Renal pelvis (tissue), 4 donors: ENCODE measurements around the gene CEACAM3. TPM values are rescaled to one million over a fixed set of nuclear protein-coding genes. Genes with fewer than 3 reads are reported as not detected.

ENCODE experiments used
- DNase-seq: peaks from one replicate; pipeline ENCODE4 v3.0.0-alpha.2; 2013
- polyA plus RNA-seq, 3 donors: library from polyadenylated mRNA; unstranded; fragments of 120-200 nt; gene quantifications; one replicate each; pipeline ENCODE4 v1.2.1, GENCODE V29; 2013; ENCODE audit not compliant: insufficient read length in 3 of 3

The CEACAM3 gene
- polyA plus RNA-seq, 3 donors, result 0.12 to 0.23 TPM; not detected in 1

DNA sequence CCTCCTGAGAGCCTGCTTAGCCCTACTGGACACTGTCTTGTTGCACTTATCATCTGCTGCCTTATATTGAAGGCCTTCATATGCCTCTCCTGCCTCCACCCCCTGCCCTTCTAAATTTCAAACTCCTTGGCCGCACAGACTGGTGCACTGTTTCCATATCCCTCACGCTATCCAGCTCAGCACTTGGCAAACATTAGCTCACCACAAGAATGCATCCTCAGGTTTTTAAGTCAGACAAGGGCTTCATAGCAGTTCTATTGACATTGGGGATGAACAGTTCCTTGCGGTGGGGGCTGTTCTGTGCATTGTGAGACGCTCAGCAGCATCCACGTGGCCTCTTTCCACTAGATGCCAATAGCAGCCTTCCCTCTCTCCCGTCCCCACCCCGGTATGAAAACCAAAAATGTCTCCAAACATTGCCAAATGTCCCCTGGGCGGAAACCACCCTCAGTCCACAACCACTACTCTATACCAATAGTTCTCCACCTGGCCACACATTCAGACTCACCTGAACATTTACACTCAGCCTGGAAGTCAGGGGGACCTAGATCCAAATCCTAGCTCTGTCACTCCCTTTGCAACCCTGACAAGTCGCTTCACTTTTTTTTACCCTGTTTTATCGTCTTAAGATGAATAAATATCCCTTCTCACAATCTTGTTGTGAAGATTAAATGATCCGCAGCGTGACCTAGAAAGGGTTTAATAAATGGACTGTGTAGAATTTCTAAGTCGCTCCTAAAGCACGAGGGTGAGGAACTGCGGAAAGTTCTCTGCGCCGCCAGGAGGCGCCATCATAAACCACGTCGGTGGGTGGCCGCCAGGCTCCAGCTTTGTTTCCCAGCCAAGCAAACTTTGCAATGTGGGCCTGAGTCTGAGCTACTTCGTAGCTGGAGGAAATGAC lies 3.6 kb upstream of the CEACAM3 start:
- peak; percentile 20 for DNase-seq

DNA sequence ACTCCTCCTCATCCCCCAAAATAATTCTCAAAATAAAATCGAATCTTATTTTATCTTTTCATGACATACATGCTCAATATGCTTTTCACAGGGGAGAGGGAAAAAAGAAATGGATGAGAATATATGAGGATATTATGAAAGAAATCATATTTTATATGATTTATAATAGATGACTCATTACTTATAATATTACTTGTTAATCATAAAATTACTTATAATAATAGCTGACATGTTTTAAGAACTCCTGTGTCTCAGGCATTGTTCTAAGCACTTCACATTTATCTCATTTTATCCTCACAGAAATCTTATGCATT lies 3.0 kb upstream of the CEACAM3 start:
- DNase-seq, result no peak

DNA sequence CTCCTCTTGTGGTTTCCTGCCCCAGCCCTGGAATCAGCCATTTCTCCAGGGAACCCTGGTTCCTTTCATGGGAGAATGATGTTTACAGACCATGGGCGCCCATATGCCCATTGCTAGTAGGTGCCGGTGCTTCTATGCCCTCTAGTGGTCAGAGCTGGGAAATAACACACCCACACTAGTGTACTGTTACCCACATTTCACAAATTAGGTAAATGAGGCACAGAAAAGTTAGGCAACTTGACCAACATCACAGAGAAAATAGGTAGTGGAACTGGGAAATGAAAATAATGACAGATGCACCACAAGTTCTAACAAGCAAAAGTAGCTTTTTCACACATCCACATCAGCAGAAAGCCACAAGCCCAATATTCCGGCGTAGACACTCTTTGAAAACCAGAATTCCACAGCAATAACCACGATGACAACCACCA lies 1.3 kb upstream of the CEACAM3 start:
- peak; percentile 7 for DNase-seq

DNA sequence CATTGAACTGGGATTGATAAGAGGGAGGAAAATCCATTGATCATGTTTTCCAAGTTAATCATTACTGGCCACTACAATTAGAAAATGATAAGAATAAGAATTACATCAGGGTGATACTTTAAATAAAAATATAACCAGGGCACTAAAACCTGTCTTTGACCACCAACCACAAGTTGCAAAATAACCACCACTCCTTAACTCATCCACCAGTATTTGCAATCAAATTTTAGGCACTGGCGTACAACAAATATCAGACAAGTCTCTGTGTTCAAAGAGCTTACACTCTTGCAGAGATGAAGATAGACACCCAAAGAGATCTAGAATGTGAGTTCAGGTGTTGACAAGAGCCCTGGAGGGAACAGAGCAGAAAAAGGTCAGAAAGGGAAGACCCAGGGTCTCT lies 514 bp downstream of the CEACAM3 start:
- no peak for DNase-seq

DNA sequence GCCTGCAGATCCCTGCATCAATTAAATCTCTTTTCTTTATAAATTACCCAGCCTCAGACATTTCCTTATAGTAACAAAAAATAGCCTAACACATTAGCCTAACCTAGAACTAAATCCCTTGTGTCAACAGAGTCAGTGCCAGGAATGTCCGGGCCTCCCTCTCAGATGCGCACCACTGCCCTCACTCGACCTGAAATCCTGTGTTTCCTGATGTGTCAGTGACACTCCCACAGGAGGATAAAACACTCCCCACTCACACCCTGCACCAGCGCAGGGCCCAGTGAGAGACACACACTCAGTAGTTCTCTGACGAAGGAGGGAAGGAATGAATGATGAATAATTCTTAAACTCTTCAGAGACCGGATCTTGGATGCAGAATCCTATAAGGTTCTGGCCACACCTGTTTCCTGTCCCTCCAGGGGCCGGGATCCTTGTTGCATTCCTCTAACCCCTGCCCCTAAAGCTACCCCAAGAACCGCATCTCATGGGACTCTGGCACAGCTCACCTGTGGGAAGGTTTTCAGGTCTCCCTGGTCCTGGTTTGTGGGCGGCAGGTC lies 3.1 kb downstream of the CEACAM3 start:
- peak; percentile 65 for DNase-seq

DNA sequence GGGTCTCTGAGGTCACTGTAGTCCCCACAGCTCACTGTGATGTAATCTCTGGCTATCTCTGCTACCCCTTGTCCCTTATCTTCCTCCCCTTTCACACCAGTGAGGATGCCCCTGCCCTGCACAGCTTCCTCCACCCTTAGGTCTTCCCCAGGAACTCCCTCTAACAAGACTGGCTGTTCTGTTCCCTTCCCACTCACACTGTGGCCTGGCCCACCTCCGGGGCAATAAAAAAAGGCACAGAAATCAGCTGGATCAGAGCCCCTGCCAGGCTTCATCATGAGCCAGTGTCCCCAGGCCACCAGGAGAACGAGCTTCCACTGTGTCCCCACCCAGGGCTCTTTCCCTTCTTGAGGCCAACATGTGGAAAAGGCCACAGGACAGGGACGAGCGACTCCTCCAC lies 4.6 kb downstream of the CEACAM3 start:
- DNase-seq, result no peak

DNA sequence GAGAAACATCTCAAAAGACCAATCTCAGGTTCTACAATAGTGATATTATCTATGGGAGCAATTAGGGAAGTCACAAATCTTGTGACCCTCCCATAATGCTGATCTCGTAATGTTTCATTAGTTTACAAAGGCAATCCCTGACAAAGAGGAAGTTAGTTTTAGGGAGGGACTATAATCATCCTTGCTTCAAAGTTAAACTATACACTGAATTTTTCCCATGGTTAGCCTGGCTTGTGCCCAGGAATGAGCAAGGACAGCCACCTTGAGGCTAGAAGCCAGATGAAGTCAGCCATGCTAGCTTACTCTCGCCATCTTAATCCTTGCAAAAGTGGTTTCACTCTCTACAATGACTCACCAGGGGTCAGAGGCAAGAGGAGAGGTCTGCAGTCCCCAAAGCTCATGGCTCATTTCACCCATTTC lies 5.4 kb downstream of the CEACAM3 start:
- DNase-seq, result no peak

DNA sequence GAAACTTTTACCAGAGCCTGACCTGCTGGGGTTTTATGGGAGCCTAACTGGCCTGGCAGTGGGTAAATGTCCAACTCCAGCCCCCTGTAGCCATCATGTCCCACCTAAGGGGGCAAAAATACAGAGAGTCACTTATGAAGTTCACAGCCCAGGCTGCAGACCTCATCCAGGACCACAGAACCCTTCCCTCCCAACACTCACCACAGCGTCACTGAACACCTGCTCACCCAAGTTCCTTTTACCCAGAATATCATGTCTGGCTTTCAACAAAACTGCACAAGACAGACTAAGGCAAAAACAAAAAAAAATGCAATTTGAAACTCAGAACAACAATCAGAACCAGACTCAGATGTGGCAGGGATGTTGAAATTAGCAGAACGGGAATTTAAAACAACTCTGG lies 6.4 kb downstream of the CEACAM3 start:
- no peak for DNase-seq

DNA sequence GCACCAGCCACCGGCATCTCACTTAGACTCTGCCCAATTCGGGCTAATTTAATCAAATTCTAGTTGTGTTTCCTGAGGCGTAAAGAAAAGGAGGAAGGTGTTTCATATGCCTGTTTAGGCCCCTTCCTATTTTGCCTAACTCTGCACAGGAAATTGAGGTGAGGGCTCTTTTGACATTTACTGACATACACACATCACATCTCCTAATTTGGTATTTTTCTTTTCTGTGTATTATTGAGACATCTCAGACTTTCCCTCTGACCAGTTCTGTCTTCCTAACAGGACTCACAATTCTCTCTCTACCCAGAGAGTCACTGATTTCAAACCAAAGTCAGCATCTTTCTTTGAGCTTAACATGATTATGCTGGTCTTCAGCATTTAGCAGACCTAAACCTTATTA lies 7.9 kb downstream of the CEACAM3 start:
- no peak for DNase-seq

DNA sequence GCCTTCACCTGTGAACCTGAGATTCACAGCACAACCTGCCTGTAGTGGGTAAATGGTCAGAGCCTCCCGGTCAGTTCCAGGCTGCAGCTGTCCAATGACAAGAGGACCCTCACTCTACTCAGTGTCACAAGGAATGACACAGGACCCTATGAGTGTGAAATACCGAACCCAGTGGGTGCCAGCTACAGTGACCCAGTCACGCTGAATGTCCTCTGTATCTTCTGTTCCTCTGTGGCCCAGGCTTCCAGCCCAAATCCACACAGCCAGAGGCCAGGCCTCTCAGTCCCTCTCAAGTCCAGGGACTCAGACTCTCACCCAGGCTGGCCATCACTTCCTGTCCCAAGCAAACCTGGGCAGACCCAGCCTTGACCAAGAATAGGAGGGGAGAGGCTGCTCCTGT lies 10.8 kb downstream of the CEACAM3 start:
- no peak for DNase-seq

DNA sequence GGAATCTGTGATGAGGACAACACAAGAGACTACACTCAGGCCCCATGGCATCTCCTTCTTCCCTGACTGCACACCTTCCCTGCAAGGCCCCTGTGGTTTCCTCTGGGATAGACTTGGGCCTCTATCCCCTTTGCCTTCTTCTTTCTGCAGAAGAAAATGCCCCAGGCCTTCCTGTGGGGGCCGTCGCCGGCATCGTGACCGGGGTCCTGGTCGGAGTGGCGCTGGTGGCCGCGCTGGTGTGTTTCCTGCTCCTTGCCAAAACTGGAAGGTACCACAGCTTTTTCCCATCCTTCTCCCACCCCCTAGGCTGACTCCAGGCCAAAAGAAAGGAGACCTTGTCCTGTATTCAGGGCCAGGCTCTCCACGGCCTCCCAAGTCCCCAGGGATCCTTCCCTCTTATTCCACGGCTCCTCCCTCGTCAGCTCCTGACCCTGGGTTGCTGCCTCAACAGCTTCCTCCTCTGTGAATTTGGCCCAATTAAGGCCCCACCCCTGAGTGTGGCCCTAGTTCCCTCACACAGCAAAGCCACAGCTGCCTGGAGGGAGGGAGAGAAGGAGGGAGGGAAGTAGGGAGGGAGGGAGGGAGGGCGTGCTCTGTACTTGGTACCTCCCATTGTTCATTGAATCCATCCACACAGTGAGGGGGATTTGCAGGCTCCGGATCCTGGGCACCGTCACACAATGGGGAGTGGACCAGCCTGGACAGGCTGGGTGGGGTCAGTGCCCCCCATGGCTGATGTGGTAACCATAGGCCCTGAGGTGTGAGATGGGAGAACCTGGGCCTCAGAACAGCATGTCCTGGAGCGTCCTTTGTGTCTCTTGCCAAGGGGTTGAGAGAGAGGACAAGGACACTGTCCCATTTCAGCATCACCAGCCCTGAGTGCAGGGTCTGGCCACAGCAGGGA lies 12.5 kb downstream of the CEACAM3 start:
- DNase-seq, result no peak

DNA sequence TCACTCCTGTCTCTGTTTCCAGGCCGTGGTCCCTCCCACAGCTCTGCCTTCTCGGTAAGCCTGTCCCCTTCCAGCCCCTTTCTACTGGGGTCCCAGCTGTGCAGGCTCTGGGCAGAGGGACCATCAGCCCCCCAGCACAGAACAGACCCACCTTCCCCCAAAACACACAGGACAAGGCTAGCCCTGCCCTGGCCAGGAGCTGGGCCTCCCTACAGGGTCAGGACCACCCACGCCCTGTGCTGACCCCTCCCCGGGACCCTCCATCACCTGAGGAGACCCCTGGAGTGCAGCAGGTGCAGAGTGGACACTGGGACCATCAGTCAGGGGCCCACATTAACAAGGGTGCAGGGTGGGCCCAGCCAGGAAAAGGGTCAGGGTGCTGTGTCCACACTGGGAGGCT lies 13.9 kb downstream of the CEACAM3 start:
- no peak for DNase-seq

DNA sequence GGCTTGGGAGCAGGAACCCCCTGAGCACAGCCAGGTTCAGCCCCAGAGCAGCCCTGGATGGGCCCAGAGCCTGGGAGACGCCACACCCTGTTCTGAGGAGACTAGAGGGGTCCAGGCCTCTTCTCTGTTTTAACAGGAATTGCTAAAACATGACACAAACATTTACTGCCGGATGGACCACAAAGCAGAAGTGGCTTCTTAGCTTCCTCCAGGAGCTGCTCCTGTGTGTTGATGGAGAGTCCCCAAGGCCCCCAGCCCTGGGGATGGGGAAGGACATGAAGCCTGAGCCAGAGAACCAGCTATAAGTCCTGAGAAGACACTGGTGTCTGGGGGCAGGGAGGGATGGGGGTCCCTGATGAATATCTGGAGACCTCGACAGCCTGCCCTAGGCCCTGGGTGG lies 14.6 kb downstream of the CEACAM3 start:
- no peak for DNase-seq

DNA sequence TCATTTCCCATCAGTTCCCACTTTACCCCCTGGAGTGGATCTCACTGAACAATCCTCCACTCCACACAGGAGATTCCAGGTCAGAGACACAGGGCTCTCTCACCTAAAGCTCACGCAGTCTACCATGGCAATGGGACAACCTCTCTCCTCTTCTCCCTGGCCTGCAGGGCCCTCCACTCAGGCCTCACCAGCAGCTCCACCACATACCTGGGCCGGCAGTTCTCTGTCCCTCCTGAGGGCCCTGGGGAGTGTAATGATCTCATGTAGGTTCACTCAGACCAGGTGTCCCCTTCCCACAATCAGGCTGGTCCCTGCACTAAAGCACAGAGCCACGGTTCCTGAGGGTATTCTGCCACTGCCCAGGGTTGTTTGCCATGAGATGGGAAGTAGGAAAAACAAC lies 15.6 kb downstream of the CEACAM3 start:
- no peak for DNase-seq

DNA sequence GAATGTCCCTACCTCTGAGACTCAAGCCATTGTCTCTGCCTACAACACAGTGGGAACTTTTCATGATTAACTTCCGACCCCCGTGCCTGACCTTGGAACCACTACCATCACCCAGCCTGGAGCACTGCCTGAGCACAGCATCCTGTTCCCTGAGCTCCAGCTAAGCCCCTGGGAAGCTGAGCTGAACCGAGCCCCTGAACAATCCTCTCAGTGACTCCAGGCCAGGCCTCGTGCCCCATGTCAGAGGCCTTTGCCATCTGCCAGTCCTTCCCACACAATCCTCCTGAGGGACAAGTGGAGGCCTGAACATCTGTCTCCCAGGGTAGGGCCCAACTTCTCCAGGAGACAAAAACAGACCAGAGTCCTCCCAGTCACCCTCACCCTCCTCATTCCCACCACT lies 17.5 kb downstream of the CEACAM3 start:
- DNase-seq, result no peak

DNA sequence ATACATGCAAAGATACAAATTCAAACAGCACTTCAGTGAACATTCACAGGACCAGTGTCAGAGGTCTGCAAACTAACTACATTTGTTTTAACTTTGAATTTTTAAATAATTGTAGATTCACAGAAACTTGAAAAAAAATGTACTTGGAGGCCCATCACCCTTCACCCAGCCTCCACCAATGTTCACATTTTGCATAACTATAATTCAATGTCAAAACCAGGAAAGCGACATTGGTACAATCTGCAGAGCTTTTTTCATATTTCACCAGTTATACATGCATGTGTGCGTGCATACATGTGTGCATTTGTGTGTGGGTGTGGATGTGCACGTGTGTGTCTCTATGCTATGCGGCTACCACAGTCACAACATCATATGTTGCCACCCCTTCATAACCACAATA lies 18.9 kb downstream of the CEACAM3 start:
- no peak for DNase-seq

DNA sequence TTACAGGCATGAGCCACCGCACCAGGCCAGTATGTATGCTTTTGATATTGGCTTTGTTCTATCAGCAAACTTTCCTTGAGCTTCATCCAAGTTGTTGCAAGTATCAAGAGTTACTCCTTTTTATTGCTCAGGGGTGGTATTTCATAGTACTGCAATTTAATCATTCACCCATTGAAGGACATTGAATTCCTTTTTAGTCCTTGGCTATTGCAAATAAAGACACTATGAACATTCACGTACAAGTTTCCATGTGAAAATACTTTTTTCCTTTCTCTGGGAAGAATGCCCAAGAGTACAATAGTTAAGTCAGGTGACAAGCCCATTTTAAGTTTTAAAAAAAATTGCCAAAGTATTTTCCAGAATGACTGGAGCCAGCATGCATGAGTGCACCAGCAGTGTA lies 20.4 kb downstream of the CEACAM3 start:
- DNase-seq, result no peak

DNA sequence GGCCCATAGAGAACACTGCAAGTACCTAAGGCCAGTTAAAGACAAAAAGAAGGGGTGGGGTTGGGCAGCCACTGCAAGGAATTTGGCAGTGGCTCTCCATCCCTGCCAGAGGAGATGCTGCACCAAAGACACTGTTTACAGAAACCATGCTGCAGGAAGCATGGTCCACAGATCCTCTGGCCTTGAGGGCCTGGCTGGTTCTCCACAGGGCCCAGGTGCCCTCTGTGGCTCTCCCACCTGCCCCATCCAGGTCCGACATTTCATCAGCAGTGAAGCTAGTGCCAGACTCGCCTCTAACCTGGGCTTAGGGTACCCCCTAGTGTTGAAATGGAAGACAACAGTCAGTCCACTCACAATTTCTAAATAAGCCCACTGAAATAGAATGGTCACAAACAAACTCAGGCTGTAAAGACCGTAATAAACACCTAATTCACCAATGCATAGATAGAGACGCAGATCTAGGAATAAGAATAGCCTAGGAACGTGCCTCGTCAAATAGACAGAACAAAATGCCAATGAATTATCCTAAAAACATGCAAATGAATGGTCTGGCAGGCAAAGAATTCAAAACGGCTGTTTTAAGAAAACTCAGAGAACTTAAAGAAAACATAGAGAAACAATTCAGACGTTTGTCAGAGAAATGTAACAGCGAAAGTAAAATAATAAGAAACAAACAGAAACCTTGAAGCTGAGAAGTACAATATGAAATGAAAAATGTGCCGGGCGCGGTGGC lies 24.8 kb downstream of the CEACAM3 start:
- peak; percentile 43 for DNase-seq

DNA sequence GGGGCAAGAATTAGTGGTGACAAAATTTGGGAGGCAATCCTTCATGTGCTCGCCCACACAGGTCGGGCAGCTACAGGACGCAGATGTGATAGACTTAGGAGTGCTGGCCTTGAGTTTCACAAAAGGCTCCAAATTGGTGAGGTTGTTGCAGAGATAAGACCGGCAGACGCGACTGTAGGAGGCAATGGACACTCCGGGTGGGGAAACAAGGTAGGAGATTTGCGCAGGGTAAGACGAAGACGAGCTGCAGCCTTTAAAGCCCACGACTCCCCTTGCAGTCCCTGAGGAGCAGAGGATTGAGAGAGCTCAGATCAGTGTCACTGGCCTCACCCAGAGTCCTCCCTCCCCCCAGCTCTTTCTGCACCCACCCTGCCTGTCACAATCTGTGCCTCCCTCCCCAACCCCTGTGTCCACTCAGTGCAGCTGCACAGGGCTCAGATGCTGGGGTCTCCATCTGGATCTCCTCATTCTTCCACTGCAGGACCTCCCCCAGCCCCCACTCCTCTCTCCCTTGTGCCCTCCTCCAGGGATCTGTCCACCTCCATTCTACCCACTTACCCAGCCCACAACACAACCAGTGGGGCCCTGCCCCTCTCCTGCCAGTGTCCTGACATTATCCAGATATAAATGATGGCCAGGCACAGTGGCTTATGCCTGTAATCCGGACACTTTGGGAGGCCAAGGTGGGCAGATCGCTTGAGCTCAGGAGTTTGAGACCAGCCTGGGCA lies 41.8 kb downstream of the CEACAM3 start:
- no peak for DNase-seq

DNA sequence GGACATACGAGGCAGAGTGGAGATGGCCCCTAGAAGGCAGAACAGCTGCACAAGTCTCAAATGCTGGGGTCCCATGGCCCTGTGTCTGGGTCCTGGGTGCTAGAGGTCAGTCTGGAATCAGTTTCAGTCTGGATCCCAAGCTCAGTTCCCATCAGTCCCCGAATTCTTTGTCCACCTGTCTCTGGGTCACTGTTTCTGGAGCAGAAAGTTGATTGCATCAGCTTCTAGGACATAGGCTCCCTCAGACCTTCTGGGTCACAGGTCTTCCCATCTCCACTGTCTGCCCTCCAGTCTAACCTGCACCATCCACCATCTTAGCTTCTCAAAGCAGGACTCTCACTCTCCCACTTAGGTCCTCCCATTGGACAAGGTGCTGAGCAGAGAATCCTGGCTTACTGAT lies 42.8 kb downstream of the CEACAM3 start:
- DNase-seq, result no peak

DNA sequence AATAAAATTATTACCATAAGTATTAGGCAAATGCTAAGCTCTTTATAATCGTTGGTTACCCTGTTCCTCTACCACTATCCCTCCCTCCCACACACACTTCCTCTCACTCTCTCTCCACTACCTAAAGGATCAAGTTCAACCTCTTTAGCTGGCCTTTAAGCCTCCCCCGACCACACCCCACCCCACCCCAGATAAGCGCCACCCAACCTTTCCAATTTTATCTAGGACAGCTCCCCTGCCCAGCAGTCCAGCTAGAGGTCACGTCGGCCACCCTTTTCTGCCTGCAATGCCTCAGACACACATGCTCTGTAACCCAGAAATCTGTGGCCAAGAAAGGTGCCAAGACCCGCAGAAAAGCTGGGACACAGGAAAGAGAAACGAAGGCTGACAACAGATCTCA lies 47.0 kb downstream of the CEACAM3 start:
- no peak for DNase-seq
